DMS53 treated with DMSO at 0.1 percent for 48 hours (cell line): ENCODE data around the gene DCAF4.
A peak's percentile ranks its signal among the peaks of the same experiment; 100 is the strongest.

Source experiments
- DNase-seq: peaks from one replicate; lab custom pipeline; 2025; ENCODE audit not compliant: unreplicated experiment; lab: John Stamatoyannopoulos, UW

DCAF4 gene

GRCh38 chr14:72926292-72927028, at the start of gene DCAF4:
Gene DCAF4, plus strand, starts transcription at chr14:72926464. Its CDS starts 11,515 bp downstream, at chr14:72937979.
- peak; percentile 88 for DNase-seq

GRCh38 chr14:72876710-72877063, 49.6 kb upstream of the DCAF4 start:
- DNase-seq: no peak

GRCh38 chr14:72878746-72879145, 47.5 kb upstream of the DCAF4 start:
- no peak for DNase-seq

GRCh38 chr14:72879431-72879830, 46.8 kb upstream of the DCAF4 start:
- no peak for DNase-seq

- no peak for DNase-seq
Observed at GRCh38 chr14:72880164-72880563, 46.1 kb upstream of the DCAF4 start.

- DNase-seq: no peak
Observed at GRCh38 chr14:72880820-72881219, 45.4 kb upstream of the DCAF4 start.

GRCh38 chr14:72881543-72881942, 44.7 kb upstream of the DCAF4 start:
- DNase-seq: no peak

- no peak for DNase-seq
Observed at GRCh38 chr14:72882047-72882446, 44.2 kb upstream of the DCAF4 start.

- no peak for DNase-seq
Observed at GRCh38 chr14:72882463-72882862, 43.8 kb upstream of the DCAF4 start.

GRCh38 chr14:72883109-72883508, 43.2 kb upstream of the DCAF4 start:
- no peak for DNase-seq

- DNase-seq: no peak
Observed at GRCh38 chr14:72883961-72884360, 42.3 kb upstream of the DCAF4 start.

- no peak for DNase-seq
Observed at GRCh38 chr14:72884386-72884785, 41.9 kb upstream of the DCAF4 start.

GRCh38 chr14:72887514-72887913, 38.8 kb upstream of the DCAF4 start:
- DNase-seq: no peak

GRCh38 chr14:72888192-72888591, 38.1 kb upstream of the DCAF4 start:
- DNase-seq: no peak

- DNase-seq: no peak
Observed at GRCh38 chr14:72888636-72889201, 37.5 kb upstream of the DCAF4 start.

GRCh38 chr14:72889366-72889765, 36.9 kb upstream of the DCAF4 start:
- DNase-seq: no peak

- no peak for DNase-seq
Observed at GRCh38 chr14:72891666-72892102, 34.6 kb upstream of the DCAF4 start.

GRCh38 chr14:72892103-72892878, 34.0 kb upstream of the DCAF4 start:
- no peak for DNase-seq

GRCh38 chr14:72892879-72893635, 33.2 kb upstream of the DCAF4 start:
- no peak for DNase-seq

GRCh38 chr14:72893636-72894322, 32.5 kb upstream of the DCAF4 start, which contains the start of gene DPF3:
Gene DPF3, minus strand, starts transcription at chr14:72894101. Its CDS starts 13 bp downstream, at chr14:72894088.
- DNase-seq: peak; percentile 13

- DNase-seq: no peak
Observed at GRCh38 chr14:72894323-72894622, 32.0 kb upstream of the DCAF4 start.
